ENCODE measurements around the gene COL18A1. TPM values are rescaled to one million over a fixed set of nuclear protein-coding genes. Genes with fewer than 3 reads are reported as not detected.

Gene COL18A1
- total and polyA plus RNA-seq, 9 of the 15 experiments (the other 6 are each of a cell fraction or from before 2014, with no cell fraction given): 0.14 to 16.4 (median 2.0) TPM

DNA sequence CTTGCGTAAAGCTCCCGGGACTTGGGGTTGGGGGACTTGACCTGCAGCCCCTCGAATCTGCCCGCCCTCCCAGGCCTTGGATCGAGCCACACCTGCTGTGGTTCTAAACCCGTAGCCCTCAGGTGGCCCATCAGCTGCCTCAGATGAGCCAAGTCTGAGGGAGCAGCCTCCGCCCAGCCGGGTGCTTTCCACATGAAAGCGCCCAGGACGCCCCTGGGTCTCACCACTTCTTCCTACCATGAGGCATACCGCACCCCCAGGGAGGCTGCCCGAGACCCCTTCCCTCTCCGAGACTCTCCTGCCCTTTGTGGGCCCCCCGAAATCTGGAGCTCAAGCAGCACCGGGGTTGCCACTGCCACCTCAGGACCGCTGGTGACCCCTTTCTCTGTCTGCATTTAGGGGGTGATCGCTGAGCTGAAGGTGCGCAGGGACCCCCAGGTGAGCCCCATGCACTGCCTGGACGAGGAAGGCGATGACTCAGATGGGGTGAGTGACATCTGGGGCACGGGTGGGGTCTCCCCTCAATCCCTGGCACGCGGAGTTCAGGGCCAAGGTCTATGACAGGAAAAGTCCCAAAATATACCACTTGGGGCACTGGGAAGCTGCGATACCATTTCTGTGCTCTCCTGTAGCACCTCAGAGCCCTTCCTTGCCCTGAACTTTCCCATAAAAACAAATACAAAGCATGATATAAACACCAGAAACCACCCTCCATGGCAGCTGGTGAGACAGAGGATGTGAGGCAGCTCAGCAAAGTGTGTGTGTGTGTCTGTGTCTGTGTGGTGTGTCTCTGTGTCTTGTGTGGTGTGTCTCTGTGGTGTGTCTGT is 68.7 kb downstream of the COL18A1 start (continued):
- no peak for TF ChIP-seq ZNF518B (CRISPR knock-in tag; IDR thresholded peaks at IDR 0.05)
- TF ChIP-seq SIN3B (IDR thresholded peaks at IDR 0.05; ENCODE audit: low read depth): no peak
- TF ChIP-seq ZNF23 (CRISPR knock-in tag; IDR thresholded peaks at IDR 0.05): no peak
- TF ChIP-seq GATAD2A (IDR thresholded peaks at IDR 0.05): no peak
- no peak for TF ChIP-seq YBX1 (IDR thresholded peaks at IDR 0.05)

- FAIRE-seq (peak; percentile 90), ATAC-seq (no peak), DNase-seq (ENCODE audit: extremely low read depth in 1 of 4, low spot score in 3 of 4) (no peak)
- no peak overlapping the region for H3K4me3 ChIP-seq
- no peak overlapping the region for H3K9ac ChIP-seq (ENCODE audit: insufficient read depth in 1 of 2, low read depth in 2 of 2, low read length in 2 of 2)
- no peaks in the 10 kb centered on the region; the same call in none of the 2 replicates for H3K9me3 ChIP-seq (replicated peaks; ENCODE audit: control insufficient read depth, insufficient read depth, low read depth, low read length)
- no peak overlapping the region for H3K4me2 ChIP-seq (ENCODE audit: insufficient read depth, low read length)
- BruUV-seq (replicated peaks): no TSS peak
- no peaks in the 10 kb centered on the region; a peak in 1 of 5 replicates for H3K27me3 ChIP-seq (ENCODE audit: control insufficient read depth in 2 of 2, insufficient read depth in 2 of 2, low read length in 2 of 2)
- H3K9me1 ChIP-seq (ENCODE audit: control insufficient read depth, insufficient read depth, low read length): peaks cover 4% of the 10 kb centered on the region
- H3K79me2 ChIP-seq (ENCODE audit: control insufficient read depth, insufficient read depth, low read length): no peaks in the 10 kb centered on the region
- no peak overlapping the region for H3K27ac ChIP-seq (ENCODE audit: extremely low read depth, low read depth, low read length)
- in situ Hi-C loops (cut with MboI) (no loop called here), intact Hi-C loops (cut with micrococcal nuclease) (no loop called here)
- ChIA-PET CTCF (ENCODE audit: low intra/inter-chr PET ratio) (no interaction called here), POLR2A (no interaction called here)
- peaks cover 8% of the 10 kb centered on the region; the same call in 2 of the 3 replicates for H3K36me3 ChIP-seq (ENCODE audit: control insufficient read depth, insufficient read depth, low read length)
- H2AFZ ChIP-seq (ENCODE audit: low read depth, low read length): no peak overlapping the region
- 61% methylated on average over 18 of the region's 18 CpGs for WGBS (ENCODE audit: insufficient coverage, low coverage, missing lambda C conversion rate)
- H4K20me1 ChIP-seq (replicated peaks; ENCODE audit: control insufficient read depth, insufficient read depth, low read length): peaks cover 10% of the 10 kb centered on the region
- peaks cover 10 to 77% of the 10 kb centered on the region in 2 experiments; a peak in 4 of 5 replicates for H3K4me1 ChIP-seq (replicated peaks in 1 of 2; ENCODE audit: control insufficient read depth in 2 of 2, insufficient read depth in 2 of 2, low read length in 2 of 2)
- TF ChIP-seq DMBX1 (CRISPR knock-in tag; IDR thresholded peaks at IDR 0.05; ENCODE audit: borderline replicate concordance) (no peak), ARHGAP35 (IDR thresholded peaks at IDR 0.05; ENCODE audit: partially characterized antibody) (peak; percentile 48), HNRNPUL1 (IDR thresholded peaks at IDR 0.05; ENCODE audit: low read length) (no peak), TAF15 (IDR thresholded peaks at IDR 0.05; ENCODE audit: low read depth, low read length) (no peak), CC2D1A (IDR thresholded peaks at IDR 0.05) (no peak), ILK (tag; IDR thresholded peaks at IDR 0.05; ENCODE audit: borderline replicate concordance, low read depth) (no peak), ZNF589 (CRISPR knock-in tag; IDR thresholded peaks at IDR 0.05; ENCODE audit: low read depth) (no peak), FOSL1 (tag; conservative IDR thresholded peaks at IDR 0.05) (no peak), EHMT2 (IDR thresholded peaks at IDR 0.05) (peak; percentile 16; the same call in 1 of the 2 replicates)
- TF ChIP-seq, protein P1, sequence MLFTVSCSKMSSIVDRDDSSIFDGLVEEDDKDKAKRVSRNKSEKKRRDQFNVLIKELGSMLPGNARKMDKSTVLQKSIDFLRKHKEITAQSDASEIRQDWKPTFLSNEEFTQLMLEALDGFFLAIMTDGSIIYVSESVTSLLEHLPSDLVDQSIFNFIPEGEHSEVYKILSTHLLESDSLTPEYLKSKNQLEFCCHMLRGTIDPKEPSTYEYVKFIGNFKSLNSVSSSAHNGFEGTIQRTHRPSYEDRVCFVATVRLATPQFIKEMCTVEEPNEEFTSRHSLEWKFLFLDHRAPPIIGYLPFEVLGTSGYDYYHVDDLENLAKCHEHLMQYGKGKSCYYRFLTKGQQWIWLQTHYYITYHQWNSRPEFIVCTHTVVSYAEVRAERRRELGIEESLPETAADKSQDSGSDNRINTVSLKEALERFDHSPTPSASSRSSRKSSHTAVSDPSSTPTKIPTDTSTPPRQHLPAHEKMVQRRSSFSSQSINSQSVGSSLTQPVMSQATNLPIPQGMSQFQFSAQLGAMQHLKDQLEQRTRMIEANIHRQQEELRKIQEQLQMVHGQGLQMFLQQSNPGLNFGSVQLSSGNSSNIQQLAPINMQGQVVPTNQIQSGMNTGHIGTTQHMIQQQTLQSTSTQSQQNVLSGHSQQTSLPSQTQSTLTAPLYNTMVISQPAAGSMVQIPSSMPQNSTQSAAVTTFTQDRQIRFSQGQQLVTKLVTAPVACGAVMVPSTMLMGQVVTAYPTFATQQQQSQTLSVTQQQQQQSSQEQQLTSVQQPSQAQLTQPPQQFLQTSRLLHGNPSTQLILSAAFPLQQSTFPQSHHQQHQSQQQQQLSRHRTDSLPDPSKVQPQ (CRISPR knock-in tag; IDR thresholded peaks at IDR 0.05; ENCODE audit: borderline replicate concordance): no peak
Measured at GRCh38 chr21:45474323-45474950, 69.5 kb downstream of the COL18A1 start.
